Measurements from ENCODE around the gene INTS15. TPM values are rescaled to one million over a fixed set of nuclear protein-coding genes. Genes with fewer than 3 reads are reported as not detected.

INTS15 gene
- total and polyA plus RNA-seq, 9 of the 15 experiments (the other 6 are each of a cell fraction or from before 2014, with no cell fraction given), result 0.52 to 28.9 (median 11.6) TPM

DNA sequence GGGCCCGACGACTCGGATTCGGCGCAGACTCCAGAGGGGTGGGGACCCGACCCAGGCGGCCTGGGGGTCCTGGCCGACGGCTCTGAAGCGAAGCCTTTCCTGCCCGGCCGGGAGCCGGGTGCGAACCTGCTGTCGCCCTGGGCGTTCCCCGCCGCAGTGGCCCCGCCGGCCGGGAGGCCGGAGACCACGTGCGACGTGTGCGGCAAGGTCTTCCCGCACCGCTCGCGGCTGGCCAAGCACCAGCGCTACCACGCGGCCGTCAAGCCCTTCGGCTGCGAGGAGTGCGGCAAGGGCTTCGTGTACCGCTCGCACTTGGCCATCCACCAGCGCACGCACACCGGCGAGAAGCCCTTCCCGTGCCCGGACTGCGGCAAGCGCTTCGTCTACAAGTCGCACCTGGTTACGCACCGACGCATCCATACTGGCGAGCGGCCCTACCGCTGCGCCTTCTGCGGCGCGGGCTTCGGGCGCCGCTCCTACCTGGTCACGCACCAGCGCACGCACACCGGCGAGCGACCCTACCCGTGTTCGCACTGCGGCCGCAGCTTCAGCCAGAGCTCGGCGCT, 62.7 kb downstream of the INTS15 start (continued):
- TF ChIP-seq ZNF551 (CRISPR knock-in tag; IDR thresholded peaks at IDR 0.05), result no peak
- peak; percentile 24; the same call in 1 of the 2 replicates for TF ChIP-seq POLR2G (IDR thresholded peaks at IDR 0.05; ENCODE audit: low read depth, low read length)
- TF ChIP-seq, protein P1, sequence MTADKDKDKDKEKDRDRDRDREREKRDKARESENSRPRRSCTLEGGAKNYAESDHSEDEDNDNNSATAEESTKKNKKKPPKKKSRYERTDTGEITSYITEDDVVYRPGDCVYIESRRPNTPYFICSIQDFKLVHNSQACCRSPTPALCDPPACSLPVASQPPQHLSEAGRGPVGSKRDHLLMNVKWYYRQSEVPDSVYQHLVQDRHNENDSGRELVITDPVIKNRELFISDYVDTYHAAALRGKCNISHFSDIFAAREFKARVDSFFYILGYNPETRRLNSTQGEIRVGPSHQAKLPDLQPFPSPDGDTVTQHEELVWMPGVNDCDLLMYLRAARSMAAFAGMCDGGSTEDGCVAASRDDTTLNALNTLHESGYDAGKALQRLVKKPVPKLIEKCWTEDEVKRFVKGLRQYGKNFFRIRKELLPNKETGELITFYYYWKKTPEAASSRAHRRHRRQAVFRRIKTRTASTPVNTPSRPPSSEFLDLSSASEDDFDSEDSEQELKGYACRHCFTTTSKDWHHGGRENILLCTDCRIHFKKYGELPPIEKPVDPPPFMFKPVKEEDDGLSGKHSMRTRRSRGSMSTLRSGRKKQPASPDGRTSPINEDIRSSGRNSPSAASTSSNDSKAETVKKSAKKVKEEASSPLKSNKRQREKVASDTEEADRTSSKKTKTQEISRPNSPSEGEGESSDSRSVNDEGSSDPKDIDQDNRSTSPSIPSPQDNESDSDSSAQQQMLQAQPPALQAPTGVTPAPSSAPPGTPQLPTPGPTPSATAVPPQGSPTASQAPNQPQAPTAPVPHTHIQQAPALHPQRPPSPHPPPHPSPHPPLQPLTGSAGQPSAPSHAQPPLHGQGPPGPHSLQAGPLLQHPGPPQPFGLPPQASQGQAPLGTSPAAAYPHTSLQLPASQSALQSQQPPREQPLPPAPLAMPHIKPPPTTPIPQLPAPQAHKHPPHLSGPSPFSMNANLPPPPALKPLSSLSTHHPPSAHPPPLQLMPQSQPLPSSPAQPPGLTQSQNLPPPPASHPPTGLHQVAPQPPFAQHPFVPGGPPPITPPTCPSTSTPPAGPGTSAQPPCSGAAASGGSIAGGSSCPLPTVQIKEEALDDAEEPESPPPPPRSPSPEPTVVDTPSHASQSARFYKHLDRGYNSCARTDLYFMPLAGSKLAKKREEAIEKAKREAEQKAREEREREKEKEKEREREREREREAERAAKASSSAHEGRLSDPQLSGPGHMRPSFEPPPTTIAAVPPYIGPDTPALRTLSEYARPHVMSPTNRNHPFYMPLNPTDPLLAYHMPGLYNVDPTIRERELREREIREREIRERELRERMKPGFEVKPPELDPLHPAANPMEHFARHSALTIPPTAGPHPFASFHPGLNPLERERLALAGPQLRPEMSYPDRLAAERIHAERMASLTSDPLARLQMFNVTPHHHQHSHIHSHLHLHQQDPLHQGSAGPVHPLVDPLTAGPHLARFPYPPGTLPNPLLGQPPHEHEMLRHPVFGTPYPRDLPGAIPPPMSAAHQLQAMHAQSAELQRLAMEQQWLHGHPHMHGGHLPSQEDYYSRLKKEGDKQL (CRISPR knock-in tag; IDR thresholded peaks at IDR 0.05; ENCODE audit: borderline replicate concordance), result no peak
- no peak for TF ChIP-seq CCAR2 (IDR thresholded peaks at IDR 0.05; ENCODE audit: low read depth, low read length)
- no peak for TF ChIP-seq NCOR1 (IDR thresholded peaks at IDR 0.05)
- no peak for TF ChIP-seq HNRNPL (IDR thresholded peaks at IDR 0.05; ENCODE audit: low read depth, low read length)
- TF ChIP-seq, protein P2, sequence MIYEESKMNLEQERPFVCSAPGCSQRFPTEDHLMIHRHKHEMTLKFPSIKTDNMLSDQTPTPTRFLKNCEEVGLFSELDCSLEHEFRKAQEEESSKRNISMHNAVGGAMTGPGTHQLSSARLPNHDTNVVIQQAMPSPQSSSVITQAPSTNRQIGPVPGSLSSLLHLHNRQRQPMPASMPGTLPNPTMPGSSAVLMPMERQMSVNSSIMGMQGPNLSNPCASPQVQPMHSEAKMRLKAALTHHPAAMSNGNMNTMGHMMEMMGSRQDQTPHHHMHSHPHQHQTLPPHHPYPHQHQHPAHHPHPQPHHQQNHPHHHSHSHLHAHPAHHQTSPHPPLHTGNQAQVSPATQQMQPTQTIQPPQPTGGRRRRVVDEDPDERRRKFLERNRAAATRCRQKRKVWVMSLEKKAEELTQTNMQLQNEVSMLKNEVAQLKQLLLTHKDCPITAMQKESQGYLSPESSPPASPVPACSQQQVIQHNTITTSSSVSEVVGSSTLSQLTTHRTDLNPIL (CRISPR knock-in tag; IDR thresholded peaks at IDR 0.05), result no peak
- no peak for TF ChIP-seq RAD21 (CRISPR knock-in tag; conservative IDR thresholded peaks at IDR 0.05 in 1 of 2, IDR thresholded peaks at IDR 0.05 in 1 of 2)

All from K562 (cell line).